ENCODE measurements around the gene VWA3B.
"Not testable (repeated sequence)": the region's sequence is repeated elsewhere in the genome, so short reads cannot be mapped to it uniquely, and the experiment has no call there.

Gene VWA3B

GRCh38 chr2:98300141-98300874, 213.3 kb downstream of the VWA3B start:
- H3K9me3 ChIP-seq, result no peaks in the 10 kb centered on the region
- H3K27me3 ChIP-seq, result peaks cover 0 to 4% of the 10 kb centered on the region in 2 donors
- no peak for DNase-seq
- no peak overlapping the region for H3K4me3 ChIP-seq
- H3K36me3 ChIP-seq, result no peaks in the 10 kb centered on the region
- no peak for TF ChIP-seq CTCF (IDR thresholded peaks at IDR 0.05)
- H3K4me1 ChIP-seq, result peaks cover 0 to 7% (median 0%) of the 10 kb centered on the region in 4 donors
- H3K27ac ChIP-seq, result no peak overlapping the region
- intact Hi-C loops (cut with DNase I; ENCODE audit: low total_unique reads), result no loop called here

GRCh38 chr2:98301469-98301868, 214.5 kb downstream of the VWA3B start:
- no peaks in the 10 kb centered on the region for H3K36me3 ChIP-seq
- H3K27me3 ChIP-seq, result peaks cover 0 to 4% of the 10 kb centered on the region in 2 donors
- TF ChIP-seq CTCF (IDR thresholded peaks at IDR 0.05), result no peak
- no peak for DNase-seq
- no peaks in the 10 kb centered on the region for H3K4me1 ChIP-seq
- H3K9me3 ChIP-seq, result no peaks in the 10 kb centered on the region
- intact Hi-C loops (cut with DNase I; ENCODE audit: low total_unique reads), result no loop called here
- H3K4me3 ChIP-seq, result no peak overlapping the region
- no peak overlapping the region for H3K27ac ChIP-seq

GRCh38 chr2:98307131-98307696, 220.2 kb downstream of the VWA3B start:
- intact Hi-C loops (cut with DNase I; ENCODE audit: low total_unique reads); H3K36me3 ChIP-seq; H3K9me3 ChIP-seq; H3K27ac ChIP-seq; H3K4me1 ChIP-seq; DNase-seq; H3K4me3 ChIP-seq: not testable (repeated sequence)
- H3K27me3 ChIP-seq, result peaks cover 0 to 23% of the 10 kb centered on the region in 2 donors

GRCh38 chr2:98308068-98308467, 221.1 kb downstream of the VWA3B start:
- DNase-seq, result no peak
- intact Hi-C loops (cut with DNase I; ENCODE audit: low total_unique reads), result no loop called here
- Histone ChIP-seq H3K4me1 (no peaks in the 10 kb centered on the region), H3K4me3 (no peak overlapping the region), H3K9me3 (no peaks in the 10 kb centered on the region), H3K36me3 (no peaks in the 10 kb centered on the region), H3K27me3 (peaks cover 0 to 23% of the 10 kb centered on the region in 2 donors), H3K27ac (no peak overlapping the region)
- TF ChIP-seq CTCF (IDR thresholded peaks at IDR 0.05), result no peak

DNA sequence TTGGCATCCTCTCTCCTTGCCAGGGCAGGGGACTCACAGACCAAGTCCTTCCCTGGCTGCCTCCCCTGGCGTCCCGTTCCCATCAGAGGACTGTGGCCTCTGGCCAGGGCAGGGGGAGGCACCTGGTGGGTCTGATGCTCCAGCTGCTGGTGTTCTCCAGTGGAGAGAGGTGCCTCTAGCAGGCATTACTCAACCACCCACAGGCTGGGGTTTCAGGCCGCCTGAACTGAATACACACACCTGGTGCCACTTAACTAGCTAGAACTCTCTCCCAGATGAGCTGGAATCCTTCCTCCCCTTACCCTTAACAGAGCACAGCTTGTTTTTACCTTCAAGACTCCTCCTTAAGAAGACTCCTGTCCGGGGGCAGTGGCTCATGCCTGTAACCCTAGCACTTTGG, 221.6 kb downstream of the VWA3B start:
- no peak overlapping the region for H3K4me3 ChIP-seq
- H3K27ac ChIP-seq, result no peak overlapping the region
- TF ChIP-seq CTCF (IDR thresholded peaks at IDR 0.05), result no peak
- H3K4me1 ChIP-seq, result no peaks in the 10 kb centered on the region
- intact Hi-C loops (cut with DNase I; ENCODE audit: low total_unique reads), result no loop called here
- H3K36me3 ChIP-seq, result no peaks in the 10 kb centered on the region
- DNase-seq, result no peak
- H3K27me3 ChIP-seq, result peaks cover 0 to 23% of the 10 kb centered on the region in 2 donors
- no peaks in the 10 kb centered on the region for H3K9me3 ChIP-seq

GRCh38 chr2:98309580-98309979, 222.6 kb downstream of the VWA3B start:
- Histone ChIP-seq H3K4me1 (no peaks in the 10 kb centered on the region), H3K4me3 (no peak overlapping the region), H3K27me3 (peaks cover 0 to 23% of the 10 kb centered on the region in 2 donors), H3K27ac (no peak overlapping the region), H3K9me3 (no peaks in the 10 kb centered on the region), H3K36me3 (no peaks in the 10 kb centered on the region)
- intact Hi-C loops (cut with DNase I; ENCODE audit: low total_unique reads), result no loop called here
- TF ChIP-seq CTCF (IDR thresholded peaks at IDR 0.05), result no peak
- DNase-seq, result no peak

Measured in tibial artery (tissue), 4 donors.